ENCODE results near the gene NRP1. TPM values are rescaled to one million over a fixed set of nuclear protein-coding genes. Genes with fewer than 3 reads are reported as not detected.

Gene NRP1
- total RNA-seq, 2 donors from 2014 or later: 23.0 to 37.1 TPM

DNA sequence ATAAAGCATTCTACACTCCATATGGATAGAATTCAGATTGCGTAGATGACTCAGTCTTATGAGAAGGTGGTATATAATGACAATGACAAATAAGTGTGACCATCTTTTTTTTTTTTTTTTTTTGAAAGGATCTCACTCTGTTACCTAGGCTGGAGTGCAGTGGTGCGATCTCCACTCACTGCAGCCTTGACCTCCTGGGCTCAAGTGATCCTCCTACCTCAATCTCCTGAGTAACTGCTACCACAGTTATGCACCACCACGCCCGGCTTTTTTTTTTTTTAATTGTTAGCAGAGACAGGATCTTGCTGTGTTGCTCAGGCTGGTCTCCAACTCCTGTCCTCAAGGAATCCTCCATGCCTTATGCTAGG lies 43.2 kb upstream of the NRP1 start:
- H3K36me3 ChIP-seq: no peaks in the 10 kb centered on the region

GRCh38 chr10:33376976-33377657 lies 42.6 kb upstream of the NRP1 start:
- H3K9me3 ChIP-seq: no peaks in the 10 kb centered on the region
- 83% methylated on average over 4 of the region's 4 CpGs for WGBS
- no peaks in the 10 kb centered on the region for H3K4me1 ChIP-seq (replicated peaks)
- no peak overlapping the region for H3K27ac ChIP-seq
- intact Hi-C loops (cut with DNase I): no loop called here
- H3K27me3 ChIP-seq (replicated peaks; ENCODE audit: insufficient read depth): no peaks in the 10 kb centered on the region
- no peak for DNase-seq (ENCODE audit: low spot score)
- H3K4me3 ChIP-seq: no peak overlapping the region
- no peaks in the 10 kb centered on the region for H3K36me3 ChIP-seq
- TF ChIP-seq, protein P1, sequence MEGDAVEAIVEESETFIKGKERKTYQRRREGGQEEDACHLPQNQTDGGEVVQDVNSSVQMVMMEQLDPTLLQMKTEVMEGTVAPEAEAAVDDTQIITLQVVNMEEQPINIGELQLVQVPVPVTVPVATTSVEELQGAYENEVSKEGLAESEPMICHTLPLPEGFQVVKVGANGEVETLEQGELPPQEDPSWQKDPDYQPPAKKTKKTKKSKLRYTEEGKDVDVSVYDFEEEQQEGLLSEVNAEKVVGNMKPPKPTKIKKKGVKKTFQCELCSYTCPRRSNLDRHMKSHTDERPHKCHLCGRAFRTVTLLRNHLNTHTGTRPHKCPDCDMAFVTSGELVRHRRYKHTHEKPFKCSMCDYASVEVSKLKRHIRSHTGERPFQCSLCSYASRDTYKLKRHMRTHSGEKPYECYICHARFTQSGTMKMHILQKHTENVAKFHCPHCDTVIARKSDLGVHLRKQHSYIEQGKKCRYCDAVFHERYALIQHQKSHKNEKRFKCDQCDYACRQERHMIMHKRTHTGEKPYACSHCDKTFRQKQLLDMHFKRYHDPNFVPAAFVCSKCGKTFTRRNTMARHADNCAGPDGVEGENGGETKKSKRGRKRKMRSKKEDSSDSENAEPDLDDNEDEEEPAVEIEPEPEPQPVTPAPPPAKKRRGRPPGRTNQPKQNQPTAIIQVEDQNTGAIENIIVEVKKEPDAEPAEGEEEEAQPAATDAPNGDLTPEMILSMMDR (IDR thresholded peaks at IDR 0.05): no peak
- no peak for TF ChIP-seq POLR2A (IDR thresholded peaks at IDR 0.05)
- no peak for TF ChIP-seq POLR2AphosphoS5 (IDR thresholded peaks at IDR 0.05)

More for the DNA sequence above, 43.2 kb upstream of the NRP1 start:
- WGBS: 95% methylated on average over 4 of the region's 4 CpGs
- no peaks in the 10 kb centered on the region for H3K9me3 ChIP-seq
- no peak for DNase-seq (ENCODE audit: low spot score)
- no peaks in the 10 kb centered on the region for H3K27me3 ChIP-seq (replicated peaks; ENCODE audit: insufficient read depth)
- intact Hi-C loops (cut with DNase I): no loop called here
- H3K27ac ChIP-seq: no peak overlapping the region
- no peak overlapping the region for H3K4me3 ChIP-seq
- no peak for TF ChIP-seq POLR2AphosphoS5 (IDR thresholded peaks at IDR 0.05)
- no peak for TF ChIP-seq POLR2A (IDR thresholded peaks at IDR 0.05)
- TF ChIP-seq, protein P1 (IDR thresholded peaks at IDR 0.05): no peak
- H3K4me1 ChIP-seq (replicated peaks): no peaks in the 10 kb centered on the region

DNA sequence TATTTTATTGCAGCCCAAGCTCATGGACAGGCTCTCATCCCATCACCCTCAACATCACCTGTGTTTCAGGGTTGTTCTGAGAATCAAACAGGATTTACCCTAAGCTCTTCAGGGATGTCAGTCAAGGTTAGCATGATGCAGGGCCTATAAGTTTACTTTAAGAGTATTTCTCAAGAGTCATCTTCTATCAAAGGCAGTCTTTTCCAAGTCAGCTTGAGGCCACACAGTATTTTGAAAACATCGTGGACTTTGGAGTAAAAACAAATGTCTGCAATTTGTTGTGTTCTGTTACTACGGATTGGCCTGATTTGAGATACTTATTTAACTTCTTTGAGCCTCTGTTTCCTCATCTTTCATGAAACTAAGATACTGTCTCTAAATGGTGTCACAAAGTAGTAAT lies 42.0 kb upstream of the NRP1 start:
- H3K4me3 ChIP-seq: no peak overlapping the region
- no peaks in the 10 kb centered on the region for H3K27me3 ChIP-seq (replicated peaks; ENCODE audit: insufficient read depth)
- intact Hi-C loops (cut with DNase I): no loop called here
- H3K36me3 ChIP-seq: no peaks in the 10 kb centered on the region
- no peaks in the 10 kb centered on the region for H3K9me3 ChIP-seq
- 95% methylated on average over 2 of the region's 2 CpGs for WGBS
- no peak for DNase-seq (ENCODE audit: low spot score)
- H3K4me1 ChIP-seq (replicated peaks): no peaks in the 10 kb centered on the region
- TF ChIP-seq POLR2AphosphoS5 (IDR thresholded peaks at IDR 0.05): no peak
- TF ChIP-seq, protein P1 (IDR thresholded peaks at IDR 0.05): no peak
- TF ChIP-seq POLR2A (IDR thresholded peaks at IDR 0.05): no peak
- H3K27ac ChIP-seq: no peak overlapping the region

GRCh38 chr10:33373263-33373662 lies 38.8 kb upstream of the NRP1 start:
- Histone ChIP-seq H3K4me3 (no peak overlapping the region), H3K36me3 (no peaks in the 10 kb centered on the region), H3K27me3 (replicated peaks; ENCODE audit: insufficient read depth) (no peaks in the 10 kb centered on the region), H3K27ac (no peak overlapping the region), H3K4me1 (replicated peaks) (no peaks in the 10 kb centered on the region), H3K9me3 (no peaks in the 10 kb centered on the region)
- DNase-seq (ENCODE audit: low spot score): no peak
- TF ChIP-seq, protein P1 (IDR thresholded peaks at IDR 0.05): no peak
- no peak for TF ChIP-seq POLR2A (IDR thresholded peaks at IDR 0.05)
- no peak for TF ChIP-seq POLR2AphosphoS5 (IDR thresholded peaks at IDR 0.05)
- WGBS: 96% methylated on average over 2 of the region's 2 CpGs
- intact Hi-C loops (cut with DNase I): no loop called here

- WGBS: 71% methylated on average over 4 of the region's 4 CpGs
- Histone ChIP-seq H3K27ac (no peak overlapping the region), H3K4me1 (replicated peaks) (no peaks in the 10 kb centered on the region), H3K27me3 (replicated peaks; ENCODE audit: insufficient read depth) (no peaks in the 10 kb centered on the region), H3K36me3 (no peaks in the 10 kb centered on the region), H3K4me3 (no peak overlapping the region), H3K9me3 (no peaks in the 10 kb centered on the region)
- no peak for DNase-seq (ENCODE audit: low spot score)
- TF ChIP-seq, protein P1 (IDR thresholded peaks at IDR 0.05): no peak
- intact Hi-C loops (cut with DNase I): no loop called here
Observed at GRCh38 chr10:33371234-33371633, 36.8 kb upstream of the NRP1 start.
